NCI-H510A (cell line): ENCODE measurements around the gene BMP3.
"Not testable (repeated sequence)": the region's sequence is repeated elsewhere in the genome, so short reads cannot be mapped to it uniquely, and the experiment has no call there.

Experiments
- DNase-seq: peaks from one replicate; lab custom pipeline; 2025; lab: John Stamatoyannopoulos, UW

Gene BMP3, protein sequence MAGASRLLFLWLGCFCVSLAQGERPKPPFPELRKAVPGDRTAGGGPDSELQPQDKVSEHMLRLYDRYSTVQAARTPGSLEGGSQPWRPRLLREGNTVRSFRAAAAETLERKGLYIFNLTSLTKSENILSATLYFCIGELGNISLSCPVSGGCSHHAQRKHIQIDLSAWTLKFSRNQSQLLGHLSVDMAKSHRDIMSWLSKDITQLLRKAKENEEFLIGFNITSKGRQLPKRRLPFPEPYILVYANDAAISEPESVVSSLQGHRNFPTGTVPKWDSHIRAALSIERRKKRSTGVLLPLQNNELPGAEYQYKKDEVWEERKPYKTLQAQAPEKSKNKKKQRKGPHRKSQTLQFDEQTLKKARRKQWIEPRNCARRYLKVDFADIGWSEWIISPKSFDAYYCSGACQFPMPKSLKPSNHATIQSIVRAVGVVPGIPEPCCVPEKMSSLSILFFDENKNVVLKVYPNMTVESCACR

GRCh38 chr4:81030061-81030980, at the start of gene BMP3:
TSS of gene BMP3 (plus strand) at chr4:81030708. CDS start at chr4:81031285, 577 bp downstream.
- peak; percentile 2 for DNase-seq

DNA sequence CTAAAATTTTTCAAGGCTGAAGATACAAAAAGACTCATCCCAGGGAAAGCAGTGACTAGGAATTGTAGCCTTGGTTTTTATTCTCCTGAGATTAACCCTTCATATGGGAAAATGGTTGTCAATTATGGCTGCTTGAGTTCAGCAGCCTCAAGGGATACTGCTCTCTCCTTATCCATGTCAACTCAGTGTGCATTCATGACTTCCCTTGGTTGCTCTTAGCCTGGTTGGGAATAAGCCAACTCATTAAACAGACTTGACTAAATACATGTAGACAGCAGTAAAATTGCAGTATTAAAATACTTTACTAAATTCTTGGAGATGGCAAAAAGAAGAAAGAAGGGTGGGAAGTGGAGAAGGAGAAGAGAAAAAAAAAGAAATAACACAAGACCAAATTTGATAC, 44.5 kb upstream of the BMP3 start:
- DNase-seq: no peak

- DNase-seq: no peak
These were observed 40.5 kb upstream of the BMP3 start for GRCh38 chr4:80989921-80990544.

DNA sequence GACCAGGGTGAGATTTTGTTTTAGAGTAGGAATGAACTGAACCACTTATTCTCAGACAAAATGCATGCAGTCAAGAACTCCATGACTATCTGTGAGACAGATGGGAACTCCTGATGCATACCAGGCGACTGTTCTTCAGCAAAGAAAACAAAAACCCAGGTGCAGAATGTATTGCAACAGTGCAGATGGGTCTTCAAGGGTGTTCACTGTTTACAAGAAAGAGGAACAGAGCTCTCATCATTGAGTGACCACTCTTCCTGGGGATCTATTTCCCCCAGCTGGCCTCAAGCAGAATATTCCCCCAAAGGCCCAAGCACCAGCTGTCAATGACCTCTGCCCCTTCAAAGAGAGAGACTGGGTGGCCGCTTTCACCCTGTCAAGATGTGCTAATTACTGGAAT, 39.7 kb upstream of the BMP3 start:
- DNase-seq: no peak

DNA sequence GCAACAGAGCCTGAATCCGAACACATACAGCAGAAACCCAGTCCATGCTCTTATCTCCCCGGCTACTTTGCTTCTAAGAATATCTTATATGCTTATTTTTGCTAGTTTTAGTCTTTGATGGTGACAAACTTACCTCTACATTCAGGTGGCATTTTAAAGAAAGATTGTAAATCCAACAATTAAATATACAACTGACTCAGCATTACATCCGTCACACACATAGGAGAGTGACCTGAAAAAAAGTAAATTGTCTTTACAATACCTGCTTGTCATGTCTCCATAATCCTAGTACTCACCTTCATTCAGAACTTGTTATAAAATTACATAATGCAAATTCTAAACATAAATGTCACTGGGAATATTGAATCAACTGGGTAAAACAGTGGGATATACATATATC, 30.6 kb upstream of the BMP3 start:
- no peak for DNase-seq

DNA sequence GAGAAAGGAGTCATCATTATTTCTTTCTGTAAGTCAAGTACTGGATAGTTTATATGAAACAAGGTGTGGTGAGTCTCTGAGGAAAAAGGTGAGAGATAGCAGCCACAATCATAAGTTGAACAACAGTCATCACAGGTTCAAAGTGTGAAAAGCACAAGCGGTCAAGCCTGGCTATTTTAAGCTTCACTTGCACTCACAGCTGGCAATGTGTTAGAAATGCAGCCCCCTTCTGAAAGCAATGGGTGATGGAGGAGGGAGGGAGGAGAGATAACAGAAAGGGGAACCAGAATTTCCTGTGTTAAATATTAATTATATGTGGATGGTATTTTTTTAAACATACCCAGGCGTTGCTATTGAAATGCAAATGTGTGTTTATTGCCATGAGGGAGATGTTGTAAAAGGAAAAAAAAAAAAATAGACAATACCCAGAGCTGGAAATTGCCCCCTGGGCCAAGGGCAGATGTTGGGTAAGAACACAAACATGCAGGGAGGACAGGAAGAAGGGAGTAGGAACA, 26.9 kb upstream of the BMP3 start:
- no peak for DNase-seq

DNA sequence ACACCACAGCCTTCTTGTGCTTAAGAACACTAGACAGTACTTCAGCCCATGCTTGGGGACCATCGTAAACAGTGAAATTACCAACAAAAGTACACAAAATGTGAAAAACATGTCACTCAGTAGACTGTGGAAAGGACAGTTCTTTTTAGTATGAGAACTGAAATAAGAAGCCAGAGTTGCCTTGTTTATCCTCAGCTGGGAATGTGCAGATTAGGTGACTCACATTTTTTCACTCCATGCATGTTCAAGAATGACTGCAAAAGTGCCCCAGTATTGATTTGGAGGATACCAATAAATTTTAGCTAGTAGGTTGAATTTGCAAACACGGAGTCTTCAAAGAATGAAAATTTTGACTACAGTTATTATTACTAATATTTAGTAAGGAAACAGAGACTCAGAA, 23.1 kb upstream of the BMP3 start:
- no peak for DNase-seq

DNA sequence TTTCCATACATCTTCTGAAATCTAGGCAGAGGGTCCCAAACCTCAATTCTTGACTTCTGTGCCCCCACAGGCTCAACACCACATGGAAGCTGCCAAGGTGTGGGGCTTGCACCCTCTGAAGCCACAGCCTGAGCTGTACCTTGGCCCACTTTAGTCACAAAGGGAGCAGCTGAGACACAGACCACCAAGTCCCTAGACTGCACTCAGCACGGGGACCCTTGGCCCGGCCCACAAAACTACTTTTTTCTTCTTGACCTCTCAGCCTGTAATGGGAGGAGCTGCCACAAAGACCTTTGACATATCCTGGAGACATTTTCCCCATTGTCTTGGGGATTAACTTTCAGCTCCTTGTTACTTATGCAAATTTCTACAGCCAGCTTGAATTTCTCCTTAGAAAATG, 13.9 kb upstream of the BMP3 start:
- DNase-seq: not testable (repeated sequence)

- no peak for DNase-seq
These were observed 11.5 kb upstream of the BMP3 start for GRCh38 chr4:81019006-81019405.

GRCh38 chr4:81021142-81021944, 9.2 kb upstream of the BMP3 start:
- DNase-seq: peak; percentile 8

GRCh38 chr4:81021981-81022380, 8.5 kb upstream of the BMP3 start:
- no peak for DNase-seq

DNA sequence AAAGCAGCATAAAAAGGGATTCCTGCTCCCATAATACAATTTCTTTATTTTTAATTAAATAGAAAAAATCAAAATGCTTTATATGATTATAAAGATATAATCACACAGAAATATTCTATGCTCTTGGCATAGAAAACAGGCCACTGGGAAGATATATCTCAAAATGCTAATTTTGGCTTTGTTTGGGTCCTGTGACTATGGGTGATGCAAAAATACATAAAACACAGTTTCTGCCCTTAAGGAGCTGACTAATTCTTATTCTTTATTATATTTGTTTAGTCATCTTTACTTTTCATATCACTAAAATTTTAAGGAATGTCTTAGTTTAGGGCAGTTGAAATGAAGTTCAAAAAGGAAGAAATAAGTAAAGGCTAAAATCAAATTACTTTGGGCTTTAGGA, 7.0 kb upstream of the BMP3 start:
- no peak for DNase-seq

DNA sequence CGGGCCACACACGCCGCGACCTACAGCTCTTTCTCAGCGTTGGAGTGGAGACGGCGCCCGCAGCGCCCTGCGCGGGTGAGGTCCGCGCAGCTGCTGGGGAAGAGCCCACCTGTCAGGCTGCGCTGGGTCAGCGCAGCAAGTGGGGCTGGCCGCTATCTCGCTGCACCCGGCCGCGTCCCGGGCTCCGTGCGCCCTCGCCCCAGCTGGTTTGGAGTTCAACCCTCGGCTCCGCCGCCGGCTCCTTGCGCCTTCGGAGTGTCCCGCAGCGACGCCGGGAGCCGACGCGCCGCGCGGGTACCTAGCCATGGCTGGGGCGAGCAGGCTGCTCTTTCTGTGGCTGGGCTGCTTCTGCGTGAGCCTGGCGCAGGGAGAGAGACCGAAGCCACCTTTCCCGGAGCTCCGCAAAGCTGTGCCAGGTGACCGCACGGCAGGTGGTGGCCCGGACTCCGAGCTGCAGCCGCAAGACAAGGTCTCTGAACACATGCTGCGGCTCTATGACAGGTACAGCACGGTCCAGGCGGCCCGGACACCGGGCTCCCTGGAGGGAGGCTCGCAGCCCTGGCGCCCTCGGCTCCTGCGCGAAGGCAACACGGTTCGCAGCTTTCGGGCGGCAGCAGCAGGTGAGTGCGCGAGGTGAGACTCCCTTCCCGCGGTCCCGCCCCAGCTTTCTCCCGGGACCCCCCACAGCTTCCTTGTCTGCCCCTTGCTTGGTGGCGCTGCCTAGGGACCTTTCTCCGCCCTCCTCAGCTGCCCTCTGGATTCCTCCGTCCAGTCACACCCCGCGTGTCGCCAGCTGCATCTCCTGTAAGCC, 678 bp downstream of the BMP3 start:
- peak; percentile 8 for DNase-seq

DNA sequence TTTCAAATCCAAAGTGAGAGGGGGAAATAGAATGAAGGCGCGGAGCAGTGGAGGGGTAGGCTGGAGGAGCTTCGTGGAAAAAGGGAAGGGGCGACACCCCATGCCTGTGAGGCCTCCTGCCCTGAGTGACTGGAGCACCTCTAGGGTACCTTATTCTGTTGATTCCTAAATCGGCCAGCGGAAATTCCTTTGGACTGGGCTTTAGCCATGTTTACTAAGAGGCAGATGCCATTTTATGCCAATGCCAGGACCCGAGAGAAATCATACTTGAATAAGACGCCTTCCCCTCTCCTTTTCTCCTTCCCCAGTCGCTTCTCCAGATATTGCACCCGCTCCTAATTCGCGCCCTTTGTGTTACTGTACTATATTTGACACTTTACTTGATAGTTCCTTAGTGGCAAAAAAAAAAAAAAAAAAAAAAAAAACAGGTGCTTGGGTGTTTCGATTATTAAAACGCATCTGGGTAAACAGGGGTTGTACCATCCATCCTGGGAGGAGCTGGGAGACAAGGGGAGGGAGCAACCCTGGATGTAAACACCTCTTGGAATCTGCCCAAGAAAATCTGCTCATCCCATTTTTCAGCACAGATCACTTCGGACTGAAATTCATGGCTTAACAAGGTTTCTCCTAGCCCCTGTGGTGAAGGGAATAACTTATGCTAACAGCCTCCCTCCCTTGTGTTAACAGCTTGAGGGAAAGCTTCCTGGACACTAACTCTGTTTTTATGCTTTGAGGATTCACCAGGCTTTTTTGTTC, 1.5 kb downstream of the BMP3 start:
- DNase-seq: no peak

GRCh38 chr4:81032771-81033684, 2.5 kb downstream of the BMP3 start:
- DNase-seq: no peak

- DNase-seq: no peak
These were observed 8.3 kb downstream of the BMP3 start for GRCh38 chr4:81038636-81039350.

DNA sequence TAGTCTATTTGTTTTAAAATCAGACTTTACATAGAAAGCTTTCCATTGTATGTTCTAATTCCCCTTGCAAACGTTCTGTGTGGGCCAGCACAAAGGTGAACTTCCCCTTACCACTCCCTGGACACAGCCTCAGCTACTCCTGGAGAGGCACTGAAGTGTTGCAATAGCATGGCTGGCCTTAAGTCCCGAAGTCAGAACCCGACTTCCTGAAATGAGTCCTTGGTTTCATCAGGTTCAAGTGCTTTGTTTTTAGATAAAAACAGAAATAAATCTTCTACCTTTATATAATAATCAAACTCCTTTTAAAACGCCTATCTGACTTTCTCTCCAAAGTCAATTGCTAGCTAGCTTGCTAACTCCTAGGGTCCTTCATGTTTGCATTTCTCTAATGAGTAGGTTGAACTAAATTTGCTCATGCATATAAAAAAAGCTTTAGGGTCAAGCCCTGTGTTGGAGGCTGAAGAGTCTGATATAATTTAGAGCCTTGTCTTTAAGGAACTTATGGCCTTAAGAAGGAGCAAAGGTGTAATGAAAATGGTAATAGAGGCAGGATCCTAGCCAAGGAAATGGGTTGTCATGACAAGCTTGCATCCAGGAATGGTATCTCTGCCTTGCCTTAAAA, 9.0 kb downstream of the BMP3 start:
- no peak for DNase-seq
